ENCODE measurements around the gene PIGM.

The PIGM gene

DNA sequence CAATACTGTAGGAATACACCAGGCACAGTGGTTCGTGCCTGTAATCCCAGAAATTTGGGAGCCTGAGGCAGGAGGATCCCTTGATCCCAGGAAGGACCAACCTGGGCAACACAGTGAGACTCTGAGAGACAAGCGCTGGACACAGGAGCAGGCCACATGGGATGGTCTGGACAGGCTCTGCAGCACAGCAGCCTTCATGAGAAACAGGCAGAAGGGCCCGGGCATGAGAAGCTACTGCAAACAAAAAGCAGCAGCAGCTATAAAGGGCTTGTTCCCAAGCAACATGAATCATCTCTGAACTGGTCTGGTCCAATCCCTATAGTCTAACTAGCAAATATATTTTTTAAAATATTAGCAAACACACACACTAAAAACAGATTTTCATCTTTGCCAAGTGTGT is 42.2 kb downstream of the PIGM start:
- no peak for DNase-seq (ENCODE audit: low read depth in 2 of 3, low spot score in 1 of 3)

DNA sequence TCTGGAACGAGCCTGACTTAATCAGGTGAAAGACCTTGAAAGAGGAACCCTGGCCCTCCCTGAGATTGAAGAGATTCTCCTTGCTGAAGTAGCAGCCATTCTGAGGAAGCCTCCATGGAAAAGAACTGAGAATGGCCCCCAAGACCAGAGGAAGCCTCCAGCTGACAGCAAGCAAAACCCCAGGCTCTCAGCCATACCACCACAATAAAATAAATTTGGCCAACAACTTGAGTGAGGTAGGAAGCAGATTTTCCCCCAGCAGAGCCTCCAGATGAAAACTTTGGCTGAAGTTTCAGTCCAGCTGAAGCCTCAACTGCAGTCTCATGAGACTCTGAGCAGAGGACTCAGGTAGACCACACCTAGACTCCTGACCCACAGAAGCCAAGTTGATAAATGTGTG is 43.8 kb downstream of the PIGM start:
- DNase-seq (ENCODE audit: low read depth in 2 of 3, low spot score in 1 of 3), result no peak

DNA sequence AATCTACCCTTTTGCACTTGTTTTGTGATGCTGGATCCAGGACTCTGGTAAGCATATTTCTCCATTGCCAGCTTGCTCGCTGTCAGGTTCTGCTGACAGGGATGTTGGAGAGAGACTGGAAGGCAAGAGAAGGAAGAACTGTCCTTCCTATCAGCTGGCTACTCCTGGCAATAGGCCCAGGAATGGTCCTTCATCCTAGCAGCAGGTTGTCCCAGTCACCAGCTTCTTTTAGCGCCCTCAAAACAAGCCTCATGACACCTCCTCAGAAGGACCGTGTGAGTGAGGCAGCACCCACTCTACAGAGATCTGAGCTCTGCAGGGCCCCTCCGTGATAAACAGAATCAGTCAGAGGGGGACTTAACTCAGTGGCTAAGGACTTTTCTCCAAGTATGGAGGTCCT is 44.6 kb downstream of the PIGM start:
- DNase-seq (ENCODE audit: low read depth in 2 of 3, low spot score in 1 of 3), result no peak

DNA sequence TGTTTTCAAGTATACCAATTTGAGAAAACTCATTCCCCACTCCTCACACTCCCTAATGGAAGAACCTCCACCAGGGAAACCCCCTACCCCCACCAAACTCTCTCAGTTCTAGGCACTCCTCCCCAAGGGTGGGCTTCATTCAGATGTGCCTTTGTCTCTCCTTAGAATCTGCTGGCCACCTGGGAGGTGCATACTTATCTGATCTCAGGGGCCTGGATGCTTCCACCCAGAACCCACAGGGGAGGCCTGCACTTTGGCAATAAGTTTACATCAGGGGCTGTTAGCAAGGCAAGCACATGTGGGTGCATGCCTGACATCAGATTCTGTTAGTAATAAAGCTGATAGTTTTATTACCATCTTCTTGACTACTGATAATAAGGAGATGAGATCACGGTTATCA is 45.3 kb downstream of the PIGM start:
- no peak for DNase-seq (ENCODE audit: low read depth in 2 of 3, low spot score in 1 of 3)

DNA sequence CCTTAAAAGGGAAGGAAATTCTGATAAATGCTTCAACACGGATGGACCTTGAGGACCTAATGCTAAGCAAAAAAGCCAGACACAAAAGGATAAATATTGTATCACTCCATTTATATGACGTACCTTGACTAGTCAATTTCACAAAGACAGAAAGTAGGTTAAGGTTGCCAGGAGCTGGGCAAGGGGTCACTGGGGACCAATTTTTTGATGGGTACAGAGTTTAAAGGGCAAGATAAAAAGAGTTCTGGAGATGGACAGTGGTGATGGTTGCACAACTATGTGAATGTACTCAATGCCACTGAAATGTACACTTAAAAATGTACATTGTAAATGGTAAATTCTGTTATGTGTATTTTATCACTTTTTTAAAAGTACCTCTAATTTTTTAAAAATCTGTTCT is 45.7 kb downstream of the PIGM start:
- DNase-seq (ENCODE audit: low read depth in 2 of 3, low spot score in 1 of 3), result no peak

DNA sequence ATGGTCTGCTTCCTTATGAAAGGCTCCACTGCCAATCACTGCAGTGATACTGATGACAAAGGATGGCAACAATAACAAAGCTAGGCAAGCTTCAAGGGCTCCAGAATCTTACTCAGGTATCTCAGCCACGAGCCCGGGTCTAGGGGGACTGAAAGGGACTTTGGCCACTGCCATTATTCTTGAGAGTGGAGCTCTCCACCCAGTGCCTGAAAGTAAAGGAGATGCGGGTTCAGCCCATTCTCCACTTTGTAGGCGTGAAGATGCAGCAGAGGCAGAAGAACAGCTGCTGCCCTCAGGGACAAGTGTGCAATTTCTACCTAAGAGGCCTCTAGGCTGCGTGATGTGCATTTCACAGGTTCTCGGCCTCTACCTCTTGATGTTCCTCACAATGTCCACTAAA is 46.3 kb downstream of the PIGM start:
- no peak for DNase-seq (ENCODE audit: low read depth in 2 of 3, low spot score in 1 of 3)

DNA sequence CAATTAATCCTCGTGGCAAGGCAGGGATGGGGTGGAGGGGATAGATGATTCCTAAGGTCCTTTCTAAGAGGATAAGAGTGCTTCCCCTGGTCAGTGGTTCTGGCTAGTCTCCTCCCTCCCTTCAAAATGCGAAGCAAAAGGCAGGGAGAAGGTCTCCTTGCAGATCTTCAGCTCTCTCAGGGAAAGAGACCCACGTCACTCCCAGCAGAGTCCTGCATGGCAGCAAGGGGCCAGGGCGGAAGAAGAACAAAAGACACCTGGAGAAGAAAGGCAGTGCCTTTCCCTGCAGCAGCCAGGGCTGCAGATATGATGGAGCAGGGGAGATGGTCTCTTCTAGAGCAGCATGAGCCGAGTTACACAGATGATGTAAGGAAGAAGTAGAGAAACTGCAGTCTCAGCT is 48.1 kb downstream of the PIGM start:
- no peak for DNase-seq (ENCODE audit: low read depth in 2 of 3, low spot score in 1 of 3)

DNA sequence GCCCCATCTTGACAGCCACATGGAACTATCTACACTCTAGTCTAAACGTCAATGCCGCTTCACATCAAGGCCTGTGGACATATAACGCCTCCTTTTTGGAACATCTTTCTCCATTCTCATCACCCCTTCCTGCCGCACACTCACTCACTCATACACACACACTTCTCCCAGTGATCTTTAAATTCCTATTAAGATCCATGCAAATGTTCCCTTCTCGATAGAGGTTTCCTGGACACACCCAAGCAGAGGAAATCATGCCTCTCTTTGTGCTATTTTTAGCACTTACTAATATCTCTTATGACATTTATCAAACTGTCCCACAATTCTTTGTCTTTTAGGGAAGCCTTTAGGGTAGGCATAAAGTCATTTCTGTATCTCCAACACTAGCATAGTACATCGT is 49.5 kb downstream of the PIGM start:
- DNase-seq (ENCODE audit: low read depth in 2 of 3, low spot score in 1 of 3), result no peak

DNA sequence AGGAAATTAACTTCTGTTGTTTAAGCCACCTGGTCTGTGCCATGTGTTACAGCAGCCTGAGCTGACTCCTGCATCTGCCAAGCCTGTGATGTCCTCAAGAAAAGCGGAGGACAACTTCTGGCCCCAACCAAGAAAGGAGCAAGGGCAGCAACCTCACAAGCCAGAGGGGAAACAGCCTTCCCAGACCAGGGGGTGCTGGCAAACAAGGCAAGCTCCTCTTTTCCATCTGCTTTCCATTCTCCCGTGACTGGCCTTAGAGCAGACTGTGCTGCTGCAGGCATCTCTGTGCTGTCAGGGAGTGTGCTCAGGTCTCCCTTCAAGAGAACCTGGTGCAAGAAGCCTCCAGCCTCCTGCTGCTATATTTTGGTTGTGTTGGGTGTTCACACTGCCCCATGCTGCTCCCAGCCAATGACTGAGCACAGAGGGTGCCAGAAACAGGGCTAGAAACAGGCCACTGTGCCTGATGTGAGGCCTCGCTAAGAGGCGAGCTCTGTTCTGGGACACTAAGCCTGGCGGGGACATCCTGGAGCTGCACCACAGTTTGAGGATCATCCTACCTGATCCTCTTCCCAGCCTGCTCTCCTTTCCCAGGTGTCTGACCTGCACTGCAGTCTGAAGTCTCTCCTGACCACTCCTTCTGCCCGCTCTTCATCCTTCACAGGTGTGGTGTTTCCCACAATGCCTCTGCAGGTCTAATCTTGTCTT is 50.3 kb downstream of the PIGM start:
- DNase-seq (ENCODE audit: low read depth in 2 of 3, low spot score in 1 of 3), result no peak

DNA sequence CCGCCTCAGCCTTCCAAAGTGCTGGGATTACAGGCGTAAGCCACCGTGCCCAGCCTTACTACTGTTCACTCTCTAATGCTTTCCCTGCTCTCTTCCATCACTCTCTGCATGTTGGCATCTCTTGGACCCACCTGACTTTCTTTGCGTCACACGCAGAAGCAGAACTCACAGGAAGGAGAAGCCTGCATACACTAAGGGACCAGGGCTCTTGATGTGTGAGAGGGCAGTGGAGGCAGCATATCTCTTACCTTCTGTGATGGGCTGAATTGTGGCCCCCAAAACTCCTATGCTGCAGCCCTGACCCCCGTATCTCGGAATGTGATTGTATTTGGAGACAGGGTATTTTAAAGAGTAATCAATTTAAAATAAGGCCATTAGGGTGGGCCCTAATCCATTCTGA is 51.0 kb downstream of the PIGM start:
- no peak for DNase-seq (ENCODE audit: low read depth in 2 of 3, low spot score in 1 of 3)

DNA sequence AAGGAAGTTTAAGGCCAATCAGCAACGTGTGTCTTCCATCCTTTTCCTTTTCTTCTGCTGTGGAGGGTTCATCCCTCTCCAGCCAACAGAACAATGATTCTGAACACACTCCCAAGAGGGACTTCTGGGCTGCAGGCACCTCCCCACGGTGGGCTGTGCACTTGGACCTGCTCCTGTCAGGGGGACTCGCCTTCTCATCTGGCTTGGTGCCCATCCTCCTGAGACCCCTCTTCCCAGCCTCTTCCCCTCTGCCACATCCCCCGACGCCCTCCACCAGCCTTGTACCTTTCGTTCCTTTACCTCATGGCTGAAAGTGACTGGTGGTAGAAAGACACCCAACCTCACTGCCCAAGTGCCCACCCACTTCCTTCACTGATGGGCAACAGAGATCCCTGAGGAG is 51.7 kb downstream of the PIGM start:
- no peak for DNase-seq (ENCODE audit: low read depth in 2 of 3, low spot score in 1 of 3)

DNA sequence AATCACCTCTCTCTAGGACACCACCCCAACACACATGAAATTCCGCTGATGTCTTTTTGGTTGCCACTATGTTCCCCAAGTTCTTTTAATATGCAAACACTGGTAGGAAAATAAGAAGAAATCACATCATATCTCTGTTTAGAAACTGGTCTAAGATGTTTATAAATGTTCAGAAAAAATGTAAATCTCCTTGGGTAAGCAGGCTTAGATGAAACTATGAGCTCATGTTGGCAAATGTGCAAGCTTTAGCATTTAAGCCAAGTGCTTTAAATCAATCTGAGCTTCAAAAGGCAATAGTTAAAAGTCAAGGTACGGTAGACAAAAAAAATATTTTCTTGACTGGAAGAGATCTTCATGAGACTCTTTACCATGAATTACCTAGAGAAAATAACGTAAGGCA is 52.5 kb downstream of the PIGM start:
- no peak for DNase-seq (ENCODE audit: low read depth in 2 of 3, low spot score in 1 of 3)

DNA sequence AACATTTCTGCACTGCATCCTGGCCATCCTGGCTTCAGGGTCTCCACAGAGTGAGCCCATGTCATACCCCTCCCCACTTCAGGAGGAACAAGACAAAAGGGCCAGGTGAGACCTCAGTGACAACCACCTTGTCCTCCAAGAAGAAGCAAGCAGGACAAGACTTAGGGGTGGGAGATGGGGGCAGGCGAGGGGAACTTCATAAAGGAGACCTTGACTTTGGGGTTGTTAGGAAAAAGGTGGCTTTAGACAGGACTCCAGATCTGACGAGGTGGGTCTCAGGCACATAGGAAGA is 53.7 kb downstream of the PIGM start:
- DNase-seq (ENCODE audit: low read depth in 2 of 3, low spot score in 1 of 3), result no peak

DNA sequence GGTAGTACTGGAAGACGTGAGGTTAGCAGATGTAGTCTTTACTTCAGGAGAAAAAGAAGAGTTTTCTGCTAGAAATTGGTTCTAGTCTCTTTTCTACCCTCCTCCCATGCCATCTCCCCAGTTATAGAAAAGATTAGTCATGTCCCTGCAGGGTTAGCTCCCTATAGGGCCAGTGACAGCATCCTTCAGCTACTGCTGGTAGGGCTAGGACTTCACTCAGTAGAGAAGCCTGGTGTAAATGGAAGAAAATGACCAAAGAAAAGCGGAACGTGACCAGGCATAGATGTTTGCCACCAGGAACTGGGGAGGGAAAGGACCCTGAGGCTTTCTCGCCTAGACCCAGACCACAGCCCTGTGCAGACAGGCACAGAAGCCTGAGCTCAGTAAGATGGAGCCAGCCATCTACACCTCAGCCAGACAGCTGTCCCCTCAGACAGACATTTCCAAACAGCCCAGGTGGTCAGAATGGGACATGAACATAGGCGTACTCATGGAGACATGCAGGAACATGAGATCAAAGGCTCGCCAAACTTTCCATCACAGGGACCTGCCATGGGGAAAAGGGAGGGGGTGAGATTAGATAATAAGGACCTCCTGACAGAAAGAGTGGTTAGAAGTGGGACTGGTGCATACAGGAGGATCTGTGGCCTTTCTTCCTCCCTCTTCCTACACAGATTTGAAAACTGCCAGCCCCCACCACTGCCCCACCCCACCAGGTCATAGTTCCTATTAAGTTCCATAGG is 54.3 kb downstream of the PIGM start:
- DNase-seq (ENCODE audit: low read depth in 2 of 3, low spot score in 1 of 3), result no peak

Measured in stimulated activated CD4-positive, alpha-beta T cell treated with anti-CD3 and anti-CD28 coated beads, Interleukin-12 subunit alpha, Interleukin-12 subunit beta, amount 100 ng/mL, for 48 hours (primary cell).